Loucy (cell line): ENCODE data around the gene OR56A3.

Experiments
- H2AFZ ChIP-seq: fragments of 200-600 bp; sonication (generic); 2 replicates; pipeline ENCODE4 v1.6.0; 2016; ENCODE audit warnings: antibody characterized with exemption, mild to moderate bottlenecking, low read length, moderate library complexity
- H3F3A ChIP-seq: fragments of 200-600 bp; 2 replicates; pipeline ENCODE4 v1.6.0; 2016; ENCODE audit warnings: antibody characterized with exemption, low read depth, mild to moderate bottlenecking
- H3K27me3 ChIP-seq: fragments of 200-600 bp; sonication (generic); 2 replicates; pipeline ENCODE4 v1.6.1; 2014; ENCODE audit warnings: low read length, mild to moderate bottlenecking; ENCODE audit not compliant: insufficient read depth, poor library complexity, severe bottlenecking
- H3K36me3 ChIP-seq: fragments of 200-600 bp; sonication (generic); 2 replicates; pipeline ENCODE4 v1.6.1; 2016; ENCODE audit warnings: low read length; ENCODE audit not compliant: insufficient read depth
- H3K4me1 ChIP-seq: fragments of 200-600 bp; sonication (generic); 2 replicates; pipeline ENCODE4 v1.5.1; 2014; ENCODE audit warnings: low read length, mild to moderate bottlenecking; ENCODE audit not compliant: insufficient read depth, poor library complexity, severe bottlenecking
- H3K4me2 ChIP-seq: fragments of 200-600 bp; sonication (generic); 2 replicates; pipeline ENCODE4 v1.6.0; 2014; ENCODE audit warnings: antibody characterized with exemption, low read length, low read depth, mild to moderate bottlenecking; ENCODE audit not compliant: poor library complexity, severe bottlenecking
- H3K4me3 ChIP-seq: fragments of 200-600 bp; sonication (generic); 2 replicates; pipeline ENCODE4 v1.5.1; 2014; ENCODE audit warnings: low read length, mild to moderate bottlenecking, mixed read lengths; ENCODE audit not compliant: poor library complexity, severe bottlenecking
- H3K79me2 ChIP-seq: fragments of 200-600 bp; sonication (generic); 2 replicates; pipeline ENCODE4 v1.6.1; 2014; ENCODE audit warnings: low read length; ENCODE audit not compliant: insufficient read depth
- H3K9ac ChIP-seq: fragments of 200-600 bp; sonication (generic); 2 replicates; pipeline ENCODE4 v1.6.0; 2014; ENCODE audit warnings: mild to moderate bottlenecking, low read depth, low read length, moderate library complexity; ENCODE audit not compliant: poor library complexity, severe bottlenecking
- H3K9me2 ChIP-seq: fragments of 200-600 bp; sonication (generic); replicated peaks from 2 replicates; pipeline ENCODE4 v1.6.1; 2016; ENCODE audit warnings: low read depth, low read length, mixed read lengths
- H3K9me3 ChIP-seq: fragments of 200-600 bp; sonication (generic); 2 replicates; pipeline ENCODE4 v1.6.1; 2014; ENCODE audit warnings: mild to moderate bottlenecking, antibody characterized with exemption, low read length, low read depth; ENCODE audit not compliant: insufficient read depth
- H4K20me1 ChIP-seq: fragments of 200-600 bp; sonication (generic); 2 replicates; pipeline ENCODE4 v1.6.0; 2014; ENCODE audit warnings: antibody characterized with exemption, low read length, mild to moderate bottlenecking; ENCODE audit not compliant: insufficient read depth, poor library complexity, severe bottlenecking
- CTCF ChIP-seq: fragments of 200-600 bp; sonication (generic); conservative IDR thresholded peaks from 2 replicates; pipeline ENCODE4 v1.5.1; 2014; ENCODE audit warnings: mild to moderate bottlenecking, antibody characterized with exemption, low read length
- EZH2phosphoT487 ChIP-seq: fragments of 200-600 bp; IDR thresholded peaks from 2 replicates; pipeline ENCODE4 v1.6.1; 2018; ENCODE audit warnings: antibody characterized with exemption, mild to moderate bottlenecking, moderate library complexity, borderline replicate concordance

The OR56A3 gene

GRCh38 chr11:5923794-5924193, 18.3 kb upstream of the OR56A3 start:
- no peaks in the 10 kb centered on the region for H3F3A ChIP-seq
- H3K9ac ChIP-seq = no peak overlapping the region
- no peaks in the 10 kb centered on the region for H3K27me3 ChIP-seq
- no peak for TF ChIP-seq CTCF
- no peak for TF ChIP-seq EZH2phosphoT487
- H4K20me1 ChIP-seq = no peaks in the 10 kb centered on the region
- H3K4me2 ChIP-seq = no peak overlapping the region
- no peaks in the 10 kb centered on the region for H3K9me3 ChIP-seq
- no peaks in the 10 kb centered on the region for H3K36me3 ChIP-seq
- H3K79me2 ChIP-seq = no peaks in the 10 kb centered on the region
- H2AFZ ChIP-seq = no peak overlapping the region
- no peak overlapping the region for H3K4me3 ChIP-seq
- no peaks in the 10 kb centered on the region for H3K9me2 ChIP-seq
- H3K4me1 ChIP-seq = no peaks in the 10 kb centered on the region

GRCh38 chr11:5928271-5928670, 13.8 kb upstream of the OR56A3 start:
- H3K36me3 ChIP-seq = no peaks in the 10 kb centered on the region
- H3K9me3 ChIP-seq = no peaks in the 10 kb centered on the region; the same call in 1 of the 2 replicates
- no peak overlapping the region for H3K4me2 ChIP-seq
- no peaks in the 10 kb centered on the region for H4K20me1 ChIP-seq
- H3K27me3 ChIP-seq = no peaks in the 10 kb centered on the region
- H3K79me2 ChIP-seq = no peaks in the 10 kb centered on the region
- H3K9ac ChIP-seq = no peak overlapping the region
- TF ChIP-seq CTCF (no peak), EZH2phosphoT487 (no peak)
- no peaks in the 10 kb centered on the region for H3F3A ChIP-seq
- no peak overlapping the region for H3K4me3 ChIP-seq
- no peaks in the 10 kb centered on the region for H3K9me2 ChIP-seq
- H3K4me1 ChIP-seq = no peaks in the 10 kb centered on the region
- no peak overlapping the region for H2AFZ ChIP-seq

GRCh38 chr11:5928811-5929210, 13.2 kb upstream of the OR56A3 start:
- TF ChIP-seq CTCF (no peak), EZH2phosphoT487 (no peak)
- Histone ChIP-seq H3K4me3 (no peak overlapping the region), H3K9ac (no peak overlapping the region), H3K4me2 (no peak overlapping the region), H3F3A (no peaks in the 10 kb centered on the region), H3K79me2 (no peaks in the 10 kb centered on the region), H3K27me3 (no peaks in the 10 kb centered on the region), H2AFZ (no peak overlapping the region), H3K9me3 (no peaks in the 10 kb centered on the region; the same call in 1 of the 2 replicates), H3K9me2 (no peaks in the 10 kb centered on the region), H4K20me1 (no peaks in the 10 kb centered on the region), H3K4me1 (no peaks in the 10 kb centered on the region), H3K36me3 (no peaks in the 10 kb centered on the region)
